Measurements from ENCODE around the gene LNX1. TPM values are rescaled to one million over a fixed set of nuclear protein-coding genes. Genes with fewer than 3 reads are reported as not detected.

The LNX1 gene
- total RNA-seq, 1 donor from 2014 or later = 35.3 TPM

DNA sequence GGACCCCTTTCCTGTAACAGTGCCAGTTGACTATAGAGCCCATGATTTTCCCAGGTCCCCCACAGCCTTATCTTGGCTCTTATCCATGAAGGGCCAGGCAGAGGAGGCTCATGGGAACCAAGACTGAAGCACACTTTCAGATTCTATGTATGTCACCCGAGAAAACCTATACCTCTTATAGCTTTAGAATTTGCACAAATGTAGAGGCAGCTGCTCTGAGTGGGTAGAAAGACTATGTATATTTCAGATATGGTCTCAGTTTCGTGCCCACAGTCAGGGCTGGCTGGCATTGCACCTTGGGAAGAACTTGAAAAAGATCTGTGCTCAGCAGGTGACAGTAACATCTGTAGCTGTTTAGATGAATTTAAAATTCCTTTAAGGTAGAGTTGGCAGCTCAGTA lies 8.3 kb upstream of the LNX1 start:
- no peak for DNase-seq (ENCODE audit: low read depth)

GRCh38 chr4:53598901-53599300 lies 7.6 kb upstream of the LNX1 start:
- DNase-seq (ENCODE audit: low read depth) = no peak

GRCh38 chr4:53598483-53598882 lies 7.2 kb upstream of the LNX1 start:
- no peak for DNase-seq (ENCODE audit: low read depth)

DNA sequence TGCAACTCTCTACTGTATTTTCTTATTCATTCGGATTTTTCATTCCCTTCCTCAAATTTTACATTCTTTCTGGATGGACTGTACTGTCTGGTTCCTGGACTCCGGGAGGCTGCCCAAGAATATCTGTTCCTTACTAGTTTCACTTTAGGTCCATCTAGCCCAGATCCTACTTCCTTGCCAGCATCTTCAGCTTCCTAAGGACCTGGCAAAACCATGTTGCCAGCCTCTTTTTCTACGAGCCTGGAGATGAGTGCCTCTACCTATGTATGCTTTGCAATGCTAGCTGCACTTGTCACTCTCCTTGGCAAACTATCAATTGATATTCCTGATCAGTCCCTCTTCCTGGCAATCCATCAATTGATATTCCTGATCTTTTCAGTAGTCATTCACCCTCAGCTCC lies 5.6 kb upstream of the LNX1 start:
- DNase-seq (ENCODE audit: low read depth) = no peak

DNA sequence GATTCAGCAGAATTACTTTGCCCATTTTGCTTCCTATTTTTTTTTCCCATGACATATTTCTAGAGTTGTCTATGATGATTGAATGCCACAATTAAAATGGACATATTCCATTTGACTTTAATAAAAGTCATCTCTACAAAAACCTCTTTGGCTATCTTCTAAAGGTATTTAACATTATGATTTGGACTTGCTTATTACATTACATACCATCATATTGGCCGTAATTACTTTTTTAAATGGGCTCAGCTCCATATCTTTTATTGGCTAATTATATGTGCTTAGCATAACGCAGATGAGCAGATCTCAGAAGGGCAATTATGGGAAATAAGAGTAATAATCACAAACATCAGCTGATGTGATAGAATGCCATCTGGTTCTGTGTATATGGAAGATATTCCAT lies 4.5 kb upstream of the LNX1 start:
- DNase-seq (ENCODE audit: low read depth) = no peak

GRCh38 chr4:53595204-53595603 lies 3.9 kb upstream of the LNX1 start:
- DNase-seq (ENCODE audit: low read depth) = no peak

GRCh38 chr4:53593765-53594164 lies 2.5 kb upstream of the LNX1 start:
- no peak for DNase-seq (ENCODE audit: low read depth)

DNA sequence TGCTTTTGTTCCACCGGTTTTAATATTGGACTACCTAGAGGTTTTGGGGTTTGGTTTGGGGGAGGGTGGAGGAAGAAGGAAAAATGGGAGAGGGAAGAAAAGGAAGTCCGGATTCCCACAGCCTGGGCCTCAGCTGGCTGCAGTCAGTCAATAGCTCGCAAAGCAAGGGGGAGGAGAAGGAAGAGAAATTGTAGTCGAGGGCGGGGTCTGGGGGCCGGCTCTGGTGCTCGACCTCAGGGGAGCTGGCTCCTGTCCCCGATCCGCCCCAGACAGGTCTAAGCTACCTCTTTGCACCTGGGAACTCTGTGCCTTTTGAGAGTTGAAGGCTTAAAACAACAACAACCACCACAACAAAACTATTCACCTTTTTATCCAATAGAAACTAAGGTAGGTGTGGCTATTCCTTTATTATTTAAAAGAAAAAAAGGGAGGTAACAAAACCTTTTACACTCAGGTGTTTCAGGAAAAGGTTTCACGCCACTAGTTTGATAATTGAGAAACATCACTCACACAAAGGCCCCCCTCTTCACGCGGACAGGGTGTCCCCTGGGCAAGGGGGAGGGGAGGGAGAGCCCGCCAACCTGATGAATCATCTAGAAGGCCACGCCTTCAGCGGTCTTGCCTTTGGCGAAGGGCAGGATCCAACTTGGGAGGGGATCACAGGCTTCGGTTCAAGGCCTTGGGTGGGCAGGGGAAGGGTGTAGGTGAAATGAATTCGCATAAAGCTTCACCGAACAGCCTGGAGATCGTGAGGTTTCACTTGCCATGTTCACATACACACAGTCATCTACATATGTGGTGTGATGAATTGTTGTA lies 1.6 kb upstream of the LNX1 start:
- DNase-seq (ENCODE audit: low read depth) = peak; percentile 42

- DNase-seq (ENCODE audit: low read depth) = no peak
Observed at GRCh38 chr4:53592122-53592521, 836 bp upstream of the LNX1 start.

- no peak for DNase-seq (ENCODE audit: low read depth)
Observed at GRCh38 chr4:53590187-53590586, 1.1 kb downstream of the LNX1 start.

DNA sequence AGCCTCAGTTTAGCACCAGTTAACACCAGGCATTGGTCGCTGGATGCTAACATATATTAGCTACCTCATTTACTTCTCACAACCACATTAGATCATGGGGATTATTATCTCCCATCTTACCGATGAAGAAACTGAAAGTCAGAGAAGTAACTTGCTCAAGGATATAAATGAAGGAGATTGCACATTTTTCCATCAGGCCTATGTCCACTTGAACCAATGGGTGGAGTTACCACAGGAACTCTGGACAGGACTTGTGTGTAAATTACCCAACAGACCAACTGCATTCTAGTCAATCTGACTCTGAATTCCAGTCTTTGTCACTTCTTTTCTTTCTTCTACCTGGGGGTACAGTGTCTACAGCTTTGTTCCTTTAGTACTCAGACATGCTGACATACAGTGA lies 1.8 kb downstream of the LNX1 start:
- no peak for DNase-seq (ENCODE audit: low read depth)

DNA sequence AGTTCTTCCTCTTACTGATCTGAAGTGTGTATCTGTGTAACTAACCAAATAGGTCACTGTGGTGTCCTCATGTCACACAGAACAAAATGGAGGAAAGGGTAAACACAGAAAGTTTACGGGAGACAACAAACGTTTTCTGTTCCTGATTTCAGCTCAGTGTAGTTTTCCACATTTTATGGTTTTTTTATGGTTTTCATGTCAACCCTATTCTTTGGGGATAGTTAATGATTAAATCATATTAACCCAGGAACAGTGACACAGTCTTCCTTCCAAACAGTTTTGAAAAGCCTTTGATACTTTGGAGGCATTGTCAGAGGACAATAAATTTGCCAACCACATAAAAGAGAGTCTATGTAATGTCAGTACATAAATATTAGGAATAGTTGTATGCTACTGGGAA lies 4.2 kb downstream of the LNX1 start:
- no peak for DNase-seq (ENCODE audit: low read depth)

DNA sequence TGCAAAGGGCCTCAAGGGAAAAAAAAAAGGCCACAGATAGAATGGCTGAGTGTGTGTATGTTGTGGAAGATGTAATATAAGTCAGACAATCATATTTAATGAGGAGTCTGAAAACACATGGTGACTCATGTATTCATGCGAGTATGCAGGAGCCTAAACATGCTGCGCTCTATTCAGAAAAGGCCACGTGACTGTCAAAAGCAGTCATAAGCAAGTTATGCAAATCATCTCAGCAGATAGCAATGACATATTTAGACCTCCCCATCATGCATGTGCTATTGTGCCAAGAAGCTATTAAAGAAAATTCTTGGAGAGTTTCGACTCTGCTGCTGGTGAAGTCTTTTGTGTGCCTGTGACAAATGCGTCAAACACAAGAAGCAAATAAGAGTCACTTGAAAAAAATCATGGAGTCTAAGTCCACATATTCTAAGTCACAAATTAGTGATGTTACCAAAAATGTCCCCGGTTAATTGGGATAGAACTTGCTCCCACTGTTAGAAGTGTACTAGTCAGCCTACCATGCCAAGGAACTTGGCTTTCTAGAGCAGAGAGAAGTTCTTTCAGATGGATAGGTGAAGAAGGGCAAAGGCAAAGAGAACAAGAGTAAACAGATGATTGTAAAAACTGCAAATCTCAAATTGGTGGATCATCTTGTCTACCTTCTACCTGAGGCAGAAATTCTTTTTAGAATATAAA lies 5.0 kb downstream of the LNX1 start:
- peak; percentile 77 for DNase-seq (ENCODE audit: low read depth)

GRCh38 chr4:53584658-53585057 lies 6.6 kb downstream of the LNX1 start:
- DNase-seq (ENCODE audit: low read depth) = no peak

DNA sequence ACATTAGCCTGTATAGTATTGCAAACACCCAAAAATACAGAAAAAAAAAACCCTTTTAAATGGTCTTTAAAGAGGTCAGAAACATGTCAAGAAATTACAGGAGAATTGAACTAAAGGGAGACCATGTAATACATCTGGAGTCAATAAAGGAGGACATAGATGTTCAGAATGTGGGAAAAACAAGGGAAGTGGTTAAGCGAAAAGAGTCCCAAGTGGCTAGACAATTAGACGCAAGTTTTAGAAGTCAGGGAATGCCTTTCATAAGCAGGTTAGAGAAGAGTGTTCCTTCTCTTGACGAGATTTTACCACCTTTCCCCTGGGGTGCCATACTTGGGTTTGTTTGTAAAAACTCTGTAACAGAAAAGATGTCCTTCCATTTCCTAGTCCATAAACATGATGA lies 7.8 kb downstream of the LNX1 start:
- DNase-seq (ENCODE audit: low read depth) = no peak

DNA sequence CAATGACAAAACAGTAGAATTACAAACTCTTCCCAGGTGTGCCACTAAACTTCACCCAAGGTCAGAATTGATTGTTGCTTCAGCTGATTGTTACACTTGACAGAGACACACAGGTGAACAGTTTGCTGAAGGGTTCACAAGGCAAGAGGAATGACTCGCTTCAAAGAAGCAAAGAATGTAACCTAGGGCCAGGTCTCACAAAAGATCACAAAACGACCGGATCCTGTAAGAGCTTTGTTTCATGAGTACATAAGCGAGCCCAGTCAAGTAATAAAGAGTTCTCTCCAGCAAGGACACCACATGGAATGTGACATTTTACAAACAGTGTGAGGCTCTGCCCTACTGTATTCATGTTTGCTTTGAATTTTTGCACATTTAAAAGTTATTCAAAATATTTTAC lies 9.1 kb downstream of the LNX1 start:
- no peak for DNase-seq (ENCODE audit: low read depth)

DNA sequence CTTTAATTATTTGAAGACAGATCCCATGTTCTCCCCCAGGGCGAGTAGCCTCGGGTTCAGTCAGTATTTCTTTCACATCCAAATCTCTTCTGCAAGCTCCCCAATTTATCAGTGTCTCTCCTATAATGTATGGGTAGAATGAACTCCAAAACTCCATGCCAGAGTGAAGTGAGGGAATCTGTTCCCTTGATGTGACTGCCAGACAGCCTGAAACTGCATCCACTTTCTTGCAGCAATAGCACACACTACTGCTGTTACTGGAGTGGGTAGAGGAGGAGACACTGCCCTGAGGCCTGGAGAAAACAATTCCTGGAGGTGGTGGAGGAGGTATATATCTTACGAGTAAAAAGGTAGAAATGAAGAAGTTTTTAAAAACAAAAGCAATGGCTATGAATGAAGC lies 11.0 kb downstream of the LNX1 start:
- no peak for DNase-seq (ENCODE audit: low read depth)

DNA sequence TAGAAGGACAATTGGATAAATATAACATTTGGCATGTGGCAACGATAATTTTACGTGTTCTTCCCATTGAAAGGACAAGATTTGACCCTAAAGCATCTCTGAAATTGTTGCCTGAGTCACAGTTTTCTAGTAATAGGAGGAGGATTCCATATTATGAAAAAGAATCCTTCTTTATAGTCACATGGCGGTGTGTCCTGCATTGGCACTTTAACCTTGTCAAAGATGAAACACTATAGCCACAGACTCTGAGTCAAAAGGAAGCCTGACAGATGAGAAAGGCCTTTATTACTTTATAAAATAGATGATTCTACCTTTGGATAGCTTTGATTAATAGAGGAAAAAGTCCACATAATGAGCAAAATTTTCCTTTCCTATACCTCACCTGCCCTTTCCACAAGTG lies 11.5 kb downstream of the LNX1 start:
- DNase-seq (ENCODE audit: low read depth) = no peak

- no peak for DNase-seq (ENCODE audit: low read depth)
Observed at GRCh38 chr4:53576676-53577372, 14.5 kb downstream of the LNX1 start.

DNA sequence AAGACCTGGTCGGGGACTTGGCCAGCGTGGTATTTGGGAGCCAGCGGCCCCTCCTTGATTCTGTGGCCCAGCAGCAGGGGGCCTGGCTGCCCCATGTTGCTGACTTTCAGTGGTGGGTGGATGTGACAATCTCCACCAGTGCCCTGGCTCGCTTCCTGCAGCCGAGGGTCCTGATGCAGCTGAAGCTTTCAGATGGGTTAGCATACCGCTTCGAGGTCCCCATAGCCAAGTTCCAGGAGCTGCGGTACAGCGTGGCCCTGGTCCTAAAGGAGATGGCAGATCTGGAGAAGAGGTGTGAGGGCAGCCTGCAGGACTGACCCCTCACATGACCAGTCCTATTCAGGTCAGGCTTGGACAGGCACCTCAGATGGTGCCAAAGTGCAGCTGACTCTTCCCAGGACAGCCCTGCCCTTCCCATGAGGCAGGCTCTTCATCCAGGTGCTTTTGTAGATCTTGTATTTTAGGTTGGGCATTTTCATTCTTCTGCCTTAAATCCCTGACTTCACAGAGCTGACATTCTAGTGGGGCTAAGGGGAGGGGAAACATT lies 15.1 kb downstream of the LNX1 start:
- DNase-seq (ENCODE audit: low read depth) = no peak

DNA sequence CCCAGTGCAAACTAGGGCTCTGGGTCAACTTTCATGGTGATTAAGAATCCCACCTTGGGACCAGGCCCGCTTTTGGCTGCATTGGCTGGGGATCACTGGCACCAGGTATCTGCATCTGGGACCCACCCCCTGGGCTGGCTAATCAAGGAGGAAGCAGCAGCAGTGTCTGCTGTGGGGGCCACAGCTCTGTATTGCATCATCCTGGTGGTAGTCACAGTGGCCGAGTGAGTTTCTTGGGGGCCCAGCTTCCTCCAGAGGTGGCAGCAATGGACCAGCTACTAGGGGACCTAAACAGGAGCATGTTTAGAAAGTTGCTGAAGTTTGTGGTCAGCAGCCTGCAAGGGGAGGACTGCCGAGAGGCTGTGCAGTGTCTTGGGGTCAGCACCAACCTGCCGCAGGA lies 15.7 kb downstream of the LNX1 start:
- DNase-seq (ENCODE audit: low read depth) = no peak

- no peak for DNase-seq (ENCODE audit: low read depth)
Observed at GRCh38 chr4:53574528-53574927, 16.8 kb downstream of the LNX1 start.
